NCI-H2196 (cell line): ENCODE measurements around the gene CD244.
"Not testable (repeated sequence)": the region's sequence is repeated elsewhere in the genome, so short reads cannot be mapped to it uniquely, and the experiment has no call there.

Experiments used
- DNase-seq: peaks from one replicate; lab custom pipeline; 2025; ENCODE audit not compliant: unreplicated experiment; lab: John Stamatoyannopoulos, UW

Gene CD244

GRCh38 chr1:160879056-160879455, 16.4 kb upstream of the CD244 start:
- DNase-seq, result no peak

GRCh38 chr1:160877221-160877620, 14.5 kb upstream of the CD244 start:
- DNase-seq, result no peak

GRCh38 chr1:160876311-160876710, 13.6 kb upstream of the CD244 start:
- no peak for DNase-seq

GRCh38 chr1:160875591-160875990, 12.9 kb upstream of the CD244 start:
- not testable (repeated sequence) for DNase-seq

- no peak for DNase-seq
These were observed 12.2 kb upstream of the CD244 start for GRCh38 chr1:160874935-160875334.

GRCh38 chr1:160868141-160868540, 5.5 kb upstream of the CD244 start:
- DNase-seq, result no peak

GRCh38 chr1:160867651-160868050, 5.0 kb upstream of the CD244 start:
- DNase-seq, result not testable (repeated sequence)

GRCh38 chr1:160866695-160867260, 4.1 kb upstream of the CD244 start:
- no peak for DNase-seq

- DNase-seq, result no peak
These were observed 3.5 kb upstream of the CD244 start for GRCh38 chr1:160866001-160866694.

GRCh38 chr1:160865337-160865736, 2.6 kb upstream of the CD244 start:
- DNase-seq, result no peak

GRCh38 chr1:160864173-160864572, 1.5 kb upstream of the CD244 start:
- DNase-seq, result no peak

GRCh38 chr1:160863774-160864131, 1.1 kb upstream of the CD244 start:
- DNase-seq, result no peak

- no peak for DNase-seq
These were observed 530 bp upstream of the CD244 start for GRCh38 chr1:160863061-160863773.

GRCh38 chr1:160860840-160861505, 1.7 kb downstream of the CD244 start:
- DNase-seq, result no peak

GRCh38 chr1:160859166-160859565, 3.5 kb downstream of the CD244 start:
- DNase-seq, result no peak

- DNase-seq, result no peak
These were observed 4.2 kb downstream of the CD244 start for GRCh38 chr1:160858507-160858906.

GRCh38 chr1:160858097-160858496, 4.6 kb downstream of the CD244 start:
- no peak for DNase-seq

GRCh38 chr1:160855181-160855981, 7.3 kb downstream of the CD244 start:
- DNase-seq, result no peak

GRCh38 chr1:160853754-160854153, 8.9 kb downstream of the CD244 start:
- no peak for DNase-seq

- no peak for DNase-seq
These were observed 9.7 kb downstream of the CD244 start for GRCh38 chr1:160853014-160853413.

- no peak for DNase-seq
These were observed 11.7 kb downstream of the CD244 start for GRCh38 chr1:160850993-160851392.
